ENCODE data around the gene TMC3.
"Not testable (repeated sequence)": the region's sequence is repeated elsewhere in the genome, so short reads cannot be mapped to it uniquely, and the experiment has no call there.

The TMC3 gene

GRCh38 chr15:81346611-81347010 lies 27.4 kb downstream of the TMC3 start:
- DNase-seq (ENCODE audit: low spot score): no peak

- no peak for DNase-seq (ENCODE audit: low spot score)
These were observed 30.6 kb downstream of the TMC3 start for GRCh38 chr15:81343371-81343770.

- DNase-seq (ENCODE audit: low spot score): no peak
These were observed 32.7 kb downstream of the TMC3 start for GRCh38 chr15:81341351-81341750.

- no peak for DNase-seq (ENCODE audit: low spot score)
These were observed 34.2 kb downstream of the TMC3 start for GRCh38 chr15:81339851-81340250.

GRCh38 chr15:81339321-81339720 lies 34.7 kb downstream of the TMC3 start:
- DNase-seq (ENCODE audit: low spot score): no peak

- DNase-seq (ENCODE audit: low spot score): no peak
These were observed 35.6 kb downstream of the TMC3 start for GRCh38 chr15:81338170-81339007.

GRCh38 chr15:81337713-81338157 lies 36.3 kb downstream of the TMC3 start:
- DNase-seq (ENCODE audit: low spot score): no peak

GRCh38 chr15:81337241-81337640 lies 36.8 kb downstream of the TMC3 start:
- no peak for DNase-seq (ENCODE audit: low spot score)

- peak; percentile 37 for DNase-seq (ENCODE audit: low spot score)
These were observed 37.4 kb downstream of the TMC3 start for GRCh38 chr15:81336568-81336967.

GRCh38 chr15:81335631-81336030 lies 38.4 kb downstream of the TMC3 start:
- no peak for DNase-seq (ENCODE audit: low spot score)

- DNase-seq (ENCODE audit: low spot score): no peak
These were observed 39.1 kb downstream of the TMC3 start for GRCh38 chr15:81334768-81335435.

- no peak for DNase-seq (ENCODE audit: low spot score)
These were observed 40.6 kb downstream of the TMC3 start for GRCh38 chr15:81333363-81333762.

GRCh38 chr15:81332326-81332725 lies 41.7 kb downstream of the TMC3 start:
- DNase-seq (ENCODE audit: low spot score): no peak

- DNase-seq (ENCODE audit: low spot score): no peak
These were observed 42.4 kb downstream of the TMC3 start for GRCh38 chr15:81331600-81331999.

- not testable (repeated sequence) for DNase-seq (ENCODE audit: low spot score)
These were observed 42.9 kb downstream of the TMC3 start for GRCh38 chr15:81331141-81331540.

- no peak for DNase-seq (ENCODE audit: low spot score)
These were observed 43.5 kb downstream of the TMC3 start for GRCh38 chr15:81330366-81331090.

- DNase-seq (ENCODE audit: low spot score): no peak
These were observed 44.6 kb downstream of the TMC3 start for GRCh38 chr15:81329446-81329845.

- no peak for DNase-seq (ENCODE audit: low spot score)
These were observed 46.5 kb downstream of the TMC3 start for GRCh38 chr15:81327516-81327915.

- no peak for DNase-seq (ENCODE audit: low spot score)
These were observed 47.4 kb downstream of the TMC3 start for GRCh38 chr15:81326466-81327212.

- peak; percentile 95 for DNase-seq (ENCODE audit: low spot score)
These were observed 49.8 kb downstream of the TMC3 start, which contains the start of gene STARD5 for GRCh38 chr15:81323944-81324881. Gene STARD5, minus strand, starts transcription at chr15:81324141. Its CDS starts 42 bp downstream, at chr15:81324099.

GRCh38 chr15:81323559-81323943 lies 50.5 kb downstream of the TMC3 start:
- no peak for DNase-seq (ENCODE audit: low spot score)
